Measurements from ENCODE around the gene MRPL41.

DNA sequence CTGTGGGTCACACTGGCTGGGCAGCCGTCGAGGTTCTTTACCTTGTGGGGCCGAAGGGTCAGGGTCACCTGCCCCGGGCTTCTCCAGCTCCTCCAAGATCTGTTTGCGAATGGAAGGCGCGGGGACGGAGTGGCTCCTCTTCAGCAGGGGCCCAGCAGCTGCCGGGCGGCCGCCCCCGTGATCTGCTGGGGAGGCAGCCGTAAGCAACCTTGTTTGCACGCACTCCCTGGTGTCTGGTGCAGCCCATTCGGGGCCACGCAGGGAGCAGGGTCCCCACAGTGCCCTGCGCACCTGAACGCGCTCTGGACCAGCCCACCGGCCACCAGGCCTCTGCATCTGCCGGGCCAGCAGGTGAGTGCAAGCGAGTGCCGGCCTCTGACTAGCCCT is 36.3 kb upstream of the MRPL41 start:
- TF ChIP-seq, protein P1, sequence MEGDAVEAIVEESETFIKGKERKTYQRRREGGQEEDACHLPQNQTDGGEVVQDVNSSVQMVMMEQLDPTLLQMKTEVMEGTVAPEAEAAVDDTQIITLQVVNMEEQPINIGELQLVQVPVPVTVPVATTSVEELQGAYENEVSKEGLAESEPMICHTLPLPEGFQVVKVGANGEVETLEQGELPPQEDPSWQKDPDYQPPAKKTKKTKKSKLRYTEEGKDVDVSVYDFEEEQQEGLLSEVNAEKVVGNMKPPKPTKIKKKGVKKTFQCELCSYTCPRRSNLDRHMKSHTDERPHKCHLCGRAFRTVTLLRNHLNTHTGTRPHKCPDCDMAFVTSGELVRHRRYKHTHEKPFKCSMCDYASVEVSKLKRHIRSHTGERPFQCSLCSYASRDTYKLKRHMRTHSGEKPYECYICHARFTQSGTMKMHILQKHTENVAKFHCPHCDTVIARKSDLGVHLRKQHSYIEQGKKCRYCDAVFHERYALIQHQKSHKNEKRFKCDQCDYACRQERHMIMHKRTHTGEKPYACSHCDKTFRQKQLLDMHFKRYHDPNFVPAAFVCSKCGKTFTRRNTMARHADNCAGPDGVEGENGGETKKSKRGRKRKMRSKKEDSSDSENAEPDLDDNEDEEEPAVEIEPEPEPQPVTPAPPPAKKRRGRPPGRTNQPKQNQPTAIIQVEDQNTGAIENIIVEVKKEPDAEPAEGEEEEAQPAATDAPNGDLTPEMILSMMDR (IDR thresholded peaks at IDR 0.05; ENCODE audit: poor library complexity, severe bottlenecking), result no peak
- no peak for TF ChIP-seq EZH2 (IDR thresholded peaks at IDR 0.05; ENCODE audit: borderline replicate concordance, insufficient read depth, low read length, poor library complexity, severe bottlenecking)
